SJCRH30 (cell line): ENCODE measurements around the gene GALNT17. TPM values are rescaled to one million over a fixed set of nuclear protein-coding genes. Genes with fewer than 3 reads are reported as not detected.

Experiments
- DNase-seq, 2 experiments: peaks; one replicate each; pipeline ENCODE4 v3.0.0-alpha.2; 2015 to 2020
- H3K27ac ChIP-seq: fragments of 250-450 bp; sonication (Bioruptor Pico); 2 replicates; pipeline ENCODE4 v1.5.1; 2020; ENCODE audit warnings: mild to moderate bottlenecking, moderate library complexity
- H3K27me3 ChIP-seq: fragments of 250-450 bp; sonication (Bioruptor Pico); 2 replicates; pipeline ENCODE4 v1.5.1; 2020; ENCODE audit warnings: mild to moderate bottlenecking, moderate library complexity
- H3K36me3 ChIP-seq: fragments of 250-450 bp; sonication (Bioruptor Pico); 2 replicates; pipeline ENCODE4 v1.5.1; 2020; ENCODE audit warnings: mild to moderate bottlenecking, moderate library complexity
- H3K4me1 ChIP-seq: fragments of 250-450 bp; sonication (Bioruptor Pico); 2 replicates; pipeline ENCODE4 v1.5.1; 2020; ENCODE audit warnings: mild to moderate bottlenecking, moderate library complexity
- H3K4me3 ChIP-seq: fragments of 250-450 bp; sonication (Bioruptor Pico); 2 replicates; pipeline ENCODE4 v1.5.1; 2020; ENCODE audit warnings: mild to moderate bottlenecking, moderate library complexity
- H3K9me3 ChIP-seq: fragments of 250-450 bp; sonication (Bioruptor Pico); replicated peaks from 2 replicates; pipeline ENCODE4 v1.5.1; 2020; ENCODE audit warnings: mild to moderate bottlenecking, moderate library complexity
- total RNA-seq: library from RNA; depleted of rRNA; stranded (reverse); fragments of >200 nt; shearing (Covaris generic); gene quantifications from 2 replicates; pipeline ENCODE4 v1.2.3, GENCODE V29; 2014; rRNA removed

GALNT17 gene
- not detected in 2 replicates for total RNA-seq

DNA sequence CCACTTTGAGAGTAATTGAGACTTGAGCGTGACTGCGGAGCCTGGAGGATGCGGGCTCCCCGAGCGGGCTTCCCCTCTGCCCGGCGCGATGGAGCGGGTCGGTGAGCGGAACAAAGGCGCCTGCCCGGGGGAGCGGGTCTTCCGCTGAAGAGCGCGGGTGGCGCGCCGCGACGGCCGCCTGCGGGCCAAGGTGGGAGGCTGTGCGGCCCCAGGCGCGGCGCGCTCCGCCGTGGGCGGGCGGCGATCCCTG is at the start of gene GALNT17:
GALNT17 (plus strand) TSS at position 18 of the 250 bp plus-strand sequence.
- DNase-seq: no peak
- Histone ChIP-seq H3K4me3 (no peak within 1 kb of the TSS), H3K27me3 (no peaks in the 10 kb centered on the region), H3K27ac (no peak within 1 kb of the TSS), H3K9me3 (no peaks in the 10 kb centered on the region), H3K36me3 (no peaks in the 10 kb centered on the region), H3K4me1 (no peaks in the 10 kb centered on the region)

- H3K27ac ChIP-seq: no peak overlapping the region
- H3K36me3 ChIP-seq: no peaks in the 10 kb centered on the region
- H3K4me3 ChIP-seq: no peak overlapping the region
Measured at GRCh38 chr7:71095266-71095860, 36.6 kb upstream of the GALNT17 start.

GRCh38 chr7:71096351-71096750 is 35.6 kb upstream of the GALNT17 start:
- DNase-seq: no peak
- no peaks in the 10 kb centered on the region for H3K36me3 ChIP-seq

More at GRCh38 chr7:71095266-71095860, 36.6 kb upstream of the GALNT17 start:
- Histone ChIP-seq H3K9me3 (no peaks in the 10 kb centered on the region), H3K4me1 (no peaks in the 10 kb centered on the region), H3K27me3 (no peaks in the 10 kb centered on the region)
- DNase-seq: no peak

DNA sequence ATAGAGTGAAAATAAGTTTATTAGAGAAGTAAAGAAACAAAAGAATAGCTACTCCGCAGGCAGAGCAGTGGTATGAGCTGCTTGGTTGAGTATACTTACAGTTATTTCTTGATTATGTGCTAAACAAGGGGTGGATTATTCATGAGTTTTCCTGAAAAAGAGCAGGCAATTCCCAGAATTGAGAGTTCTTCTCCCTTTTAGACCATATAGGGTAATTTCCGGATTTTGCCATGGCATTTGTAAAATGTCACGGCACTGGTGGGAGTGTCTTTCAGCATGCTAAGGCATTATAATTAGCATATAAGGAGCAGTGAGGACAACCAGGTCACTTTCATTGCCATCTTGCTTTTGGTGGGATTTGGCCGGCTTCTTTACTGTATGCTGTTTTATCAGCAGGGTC is 25.7 kb upstream of the GALNT17 start:
- Histone ChIP-seq H3K4me3 (no peak overlapping the region), H3K4me1 (no peaks in the 10 kb centered on the region), H3K36me3 (no peaks in the 10 kb centered on the region), H3K9me3 (no peaks in the 10 kb centered on the region; the same call in 1 of the 2 replicates), H3K27ac (no peak overlapping the region), H3K27me3 (no peaks in the 10 kb centered on the region)
- no peak for DNase-seq

More at GRCh38 chr7:71096351-71096750, 35.6 kb upstream of the GALNT17 start:
- no peaks in the 10 kb centered on the region for H3K27me3 ChIP-seq
- no peaks in the 10 kb centered on the region for H3K4me1 ChIP-seq
- H3K27ac ChIP-seq: no peak overlapping the region
- no peak overlapping the region for H3K4me3 ChIP-seq
- H3K9me3 ChIP-seq: no peaks in the 10 kb centered on the region

DNA sequence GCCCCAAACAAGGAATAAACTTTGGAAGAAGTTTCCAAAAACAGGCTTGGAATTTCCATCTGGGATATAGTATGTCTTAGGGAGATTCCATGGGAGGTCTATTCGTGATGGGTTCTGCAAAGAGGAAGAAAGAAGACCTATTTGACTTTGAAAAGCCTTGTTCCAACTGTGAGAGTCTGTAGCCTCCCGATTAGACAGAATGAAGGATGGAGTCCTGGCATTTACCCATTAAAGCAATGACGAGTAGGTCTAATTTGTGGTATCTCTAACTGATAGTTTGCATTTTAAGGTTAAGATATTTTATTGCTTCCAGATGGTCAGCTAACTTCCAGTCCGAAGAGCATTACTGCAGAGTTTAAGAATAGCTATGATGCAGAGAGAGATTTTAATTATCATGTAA is 19.5 kb upstream of the GALNT17 start:
- no peak overlapping the region for H3K4me3 ChIP-seq
- H3K27me3 ChIP-seq: no peaks in the 10 kb centered on the region
- no peaks in the 10 kb centered on the region for H3K36me3 ChIP-seq
- no peaks in the 10 kb centered on the region; the same call in 1 of the 2 replicates for H3K9me3 ChIP-seq
- DNase-seq: no peak
- H3K27ac ChIP-seq: no peak overlapping the region
- no peaks in the 10 kb centered on the region for H3K4me1 ChIP-seq

- no peak overlapping the region for H3K4me3 ChIP-seq
- H3K27ac ChIP-seq: no peak overlapping the region
- no peaks in the 10 kb centered on the region for H3K9me3 ChIP-seq
- DNase-seq: no peak
- no peaks in the 10 kb centered on the region for H3K36me3 ChIP-seq
- peaks cover 6% of the 10 kb centered on the region; the same call in 1 of the 2 replicates for H3K27me3 ChIP-seq
- no peaks in the 10 kb centered on the region for H3K4me1 ChIP-seq
Measured at GRCh38 chr7:71120096-71120495, 11.8 kb upstream of the GALNT17 start.

DNA sequence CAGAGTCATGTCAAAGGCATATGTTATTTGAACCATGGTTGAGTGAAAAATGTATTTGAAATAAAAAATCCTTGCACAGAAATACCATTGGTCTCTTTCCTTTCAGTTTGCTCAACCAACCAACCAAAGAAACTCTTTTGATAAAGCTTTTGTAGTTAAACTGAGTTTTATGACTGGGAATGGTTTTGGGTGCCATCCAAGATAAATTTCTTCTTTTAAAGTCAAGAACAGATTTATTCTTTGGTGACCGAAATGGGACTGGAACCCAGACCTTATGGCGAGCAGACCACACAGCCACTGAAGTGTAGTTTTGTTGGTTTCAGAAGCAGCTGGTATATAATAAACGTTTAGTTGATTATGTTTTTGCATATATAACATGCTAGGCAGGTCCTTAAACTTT is 2.8 kb upstream of the GALNT17 start:
- Histone ChIP-seq H3K36me3 (no peaks in the 10 kb centered on the region), H3K27me3 (no peaks in the 10 kb centered on the region), H3K4me1 (no peaks in the 10 kb centered on the region), H3K4me3 (no peak overlapping the region), H3K9me3 (no peaks in the 10 kb centered on the region), H3K27ac (no peak overlapping the region)
- no peak for DNase-seq

- H3K36me3 ChIP-seq: no peaks in the 10 kb centered on the region
- DNase-seq: no peak
Measured at GRCh38 chr7:71130031-71130679, 1.8 kb upstream of the GALNT17 start.

DNA sequence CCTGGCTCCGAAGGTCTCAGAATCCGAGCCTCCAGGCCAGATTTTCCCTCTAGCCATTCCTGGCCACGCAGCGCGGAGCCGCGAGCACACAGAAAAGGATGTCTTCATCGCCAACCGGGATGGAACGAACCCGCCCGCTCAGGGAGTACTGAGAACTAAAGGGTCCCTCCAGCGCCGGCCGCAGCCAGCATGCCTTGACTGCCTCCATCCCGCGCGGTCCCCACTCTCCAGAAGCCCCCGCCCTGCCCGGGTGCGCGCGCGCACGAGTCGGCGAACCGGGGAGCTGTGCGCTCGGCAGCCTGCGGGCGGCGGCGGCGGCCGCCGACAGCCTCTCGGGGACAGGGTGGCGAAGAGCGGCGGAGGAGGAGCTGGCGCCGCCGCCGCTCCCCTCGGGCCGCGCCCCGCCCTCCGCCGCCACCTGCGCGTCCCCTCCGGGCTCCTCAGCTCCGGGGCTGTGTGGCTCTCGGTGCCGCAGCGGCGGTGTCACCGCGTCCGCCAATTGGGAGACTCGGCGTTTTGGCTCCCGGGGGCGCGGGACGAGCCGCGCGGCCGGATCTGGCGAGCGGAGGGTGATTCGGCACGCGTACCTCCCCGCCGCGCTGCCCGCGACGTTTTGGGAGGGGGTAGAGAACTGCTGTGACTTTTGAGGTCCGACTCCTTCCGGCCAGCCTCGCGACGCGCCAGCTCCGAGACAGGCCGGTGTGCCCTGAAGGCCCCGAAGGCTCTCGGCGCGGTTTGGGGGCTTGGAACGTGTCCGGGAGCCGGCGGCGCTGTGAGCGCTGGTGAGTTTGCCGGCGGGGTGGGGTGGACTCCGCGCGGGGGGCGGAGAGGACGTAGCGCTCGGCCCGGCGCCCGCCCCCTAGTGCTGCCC is 453 bp upstream of the GALNT17 start:
- DNase-seq: no peak
- no peaks in the 10 kb centered on the region for H3K27me3 ChIP-seq
- no peaks in the 10 kb centered on the region for H3K36me3 ChIP-seq
- H3K27ac ChIP-seq: no peak overlapping the region
- no peak overlapping the region for H3K4me3 ChIP-seq
- H3K4me1 ChIP-seq: no peaks in the 10 kb centered on the region
- no peaks in the 10 kb centered on the region for H3K9me3 ChIP-seq

More at GRCh38 chr7:71130031-71130679, 1.8 kb upstream of the GALNT17 start:
- Histone ChIP-seq H3K27me3 (no peaks in the 10 kb centered on the region), H3K9me3 (no peaks in the 10 kb centered on the region), H3K4me1 (no peaks in the 10 kb centered on the region), H3K4me3 (no peak overlapping the region), H3K27ac (no peak overlapping the region)

GRCh38 chr7:71132377-71133231 is 660 bp downstream of the GALNT17 start:
- H3K27me3 ChIP-seq: no peaks in the 10 kb centered on the region
- H3K9me3 ChIP-seq: no peaks in the 10 kb centered on the region
- no peak for DNase-seq
- no peak overlapping the region for H3K4me3 ChIP-seq
- no peaks in the 10 kb centered on the region for H3K4me1 ChIP-seq
- H3K36me3 ChIP-seq: no peaks in the 10 kb centered on the region
- H3K27ac ChIP-seq: no peak overlapping the region

- no peaks in the 10 kb centered on the region for H3K36me3 ChIP-seq
- no peaks in the 10 kb centered on the region for H3K9me3 ChIP-seq
- no peaks in the 10 kb centered on the region for H3K4me1 ChIP-seq
- H3K27me3 ChIP-seq: no peaks in the 10 kb centered on the region
- DNase-seq: no peak
- no peak overlapping the region for H3K4me3 ChIP-seq
- no peak overlapping the region for H3K27ac ChIP-seq
Measured at GRCh38 chr7:71133232-71133622, 1.3 kb downstream of the GALNT17 start.

- no peaks in the 10 kb centered on the region for H3K36me3 ChIP-seq
- no peak for DNase-seq
- H3K9me3 ChIP-seq: no peaks in the 10 kb centered on the region
- no peaks in the 10 kb centered on the region for H3K4me1 ChIP-seq
- no peak overlapping the region for H3K27ac ChIP-seq
- no peaks in the 10 kb centered on the region for H3K27me3 ChIP-seq
- H3K4me3 ChIP-seq: no peak overlapping the region
Measured at GRCh38 chr7:71133856-71134255, 1.9 kb downstream of the GALNT17 start.

- no peaks in the 10 kb centered on the region for H3K9me3 ChIP-seq
- no peaks in the 10 kb centered on the region for H3K36me3 ChIP-seq
Measured at GRCh38 chr7:71135116-71135515, 3.2 kb downstream of the GALNT17 start.

DNA sequence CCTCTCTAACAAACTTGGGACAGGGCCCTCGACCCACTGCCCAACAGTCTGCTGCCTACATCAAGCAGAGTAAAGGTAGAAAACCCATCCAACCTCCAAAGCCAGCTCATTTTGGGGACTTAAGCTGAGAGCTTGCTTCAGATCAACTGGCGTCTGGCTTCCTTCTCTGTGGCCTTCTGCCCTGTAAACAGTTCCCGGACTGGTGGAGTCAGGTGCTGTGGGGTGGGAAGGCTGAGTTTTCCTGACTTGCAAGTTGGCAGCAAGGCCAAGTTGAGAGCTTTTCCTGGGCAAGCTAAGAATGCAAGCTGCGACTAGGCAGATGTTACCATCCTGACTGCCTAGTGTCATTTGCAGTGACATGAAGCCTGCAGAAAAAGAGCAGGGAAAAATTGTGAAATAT is 3.7 kb downstream of the GALNT17 start:
- H3K4me3 ChIP-seq: no peak overlapping the region
- H3K27ac ChIP-seq: no peak overlapping the region
- no peaks in the 10 kb centered on the region for H3K9me3 ChIP-seq
- DNase-seq: no peak
- no peaks in the 10 kb centered on the region for H3K36me3 ChIP-seq
- no peaks in the 10 kb centered on the region for H3K4me1 ChIP-seq
- H3K27me3 ChIP-seq: no peaks in the 10 kb centered on the region

More at GRCh38 chr7:71135116-71135515, 3.2 kb downstream of the GALNT17 start:
- H3K4me3 ChIP-seq: no peak overlapping the region
- no peaks in the 10 kb centered on the region for H3K27me3 ChIP-seq
- H3K4me1 ChIP-seq: no peaks in the 10 kb centered on the region
- DNase-seq: no peak
- H3K27ac ChIP-seq: no peak overlapping the region
